GDM1 (cell line): ENCODE results near the gene TSPAN8.
"Not testable (repeated sequence)": the region's sequence is repeated elsewhere in the genome, so short reads cannot be mapped to it uniquely, and the experiment has no call there.

Source experiments
- DNase-seq: peaks from one replicate; lab custom pipeline; 2025; lab: John Stamatoyannopoulos, UW

Gene TSPAN8

GRCh38 chr12:71157601-71158233 lies at the start of gene TSPAN8:
Gene TSPAN8, minus strand, starts transcription at chr12:71157999. Its CDS starts 321 bp downstream, at chr12:71157678.
- DNase-seq: no peak

DNA sequence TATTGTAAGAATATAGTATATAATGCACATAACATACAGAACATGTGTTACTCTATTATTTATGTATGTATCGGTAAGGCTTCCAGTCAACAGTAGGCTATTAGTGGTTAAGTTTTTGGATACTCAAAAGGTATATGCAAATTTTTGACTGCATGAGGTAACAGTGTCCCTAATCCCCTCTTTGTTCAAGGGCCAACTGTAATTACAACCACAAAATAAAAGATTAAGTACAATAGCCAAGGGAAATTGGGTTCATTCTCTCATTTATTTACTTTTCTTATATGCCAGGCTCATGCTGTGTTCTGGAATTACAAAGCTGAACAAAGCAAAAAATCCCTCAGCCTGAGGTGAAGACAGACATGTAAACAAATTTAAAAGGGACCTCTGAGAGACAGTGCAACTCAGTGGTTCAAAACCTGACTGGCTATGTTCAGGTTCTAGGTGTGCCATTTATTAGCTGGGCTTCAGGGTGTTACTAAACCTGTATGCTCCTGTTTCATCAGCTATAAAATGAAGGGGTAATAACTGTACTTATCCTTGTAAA lies 43.4 kb upstream of the TSPAN8 start:
- no peak for DNase-seq

DNA sequence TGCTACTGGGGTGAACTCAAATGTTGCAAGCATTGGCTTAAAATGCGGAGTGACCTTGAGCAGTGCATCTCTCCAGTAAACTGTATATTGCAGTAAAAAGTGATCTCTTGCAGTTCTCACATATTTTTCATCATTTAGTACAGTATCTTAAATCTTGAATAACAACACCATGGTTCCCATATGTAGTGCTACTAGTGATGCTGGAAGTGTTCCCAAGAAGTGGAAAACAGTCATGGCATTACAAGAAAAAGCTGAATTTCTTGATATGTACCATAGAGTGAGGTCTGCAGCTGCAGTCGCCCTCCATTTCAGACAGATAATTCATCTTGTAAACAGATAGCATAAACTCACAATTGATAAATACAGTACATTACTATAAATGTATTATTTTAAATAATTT lies 42.9 kb upstream of the TSPAN8 start:
- no peak for DNase-seq

DNA sequence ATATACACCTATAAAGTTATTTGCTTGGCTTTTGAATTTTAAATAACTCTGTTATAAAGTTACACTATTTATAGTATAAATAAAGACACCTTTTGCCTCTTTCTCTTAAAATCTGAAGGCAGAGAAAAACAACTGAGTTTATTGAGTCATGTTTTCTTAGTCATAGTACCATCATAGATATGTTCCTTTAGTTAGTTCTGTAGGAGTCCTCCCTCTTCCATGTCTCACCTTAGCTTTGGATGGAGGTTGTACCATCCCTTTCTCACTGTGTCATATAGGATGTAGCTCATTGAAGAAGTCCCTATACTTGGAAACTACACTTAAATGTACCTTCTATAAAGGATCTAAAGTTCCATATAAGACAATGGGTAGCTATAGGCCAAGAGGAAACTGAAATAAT lies 39.7 kb upstream of the TSPAN8 start:
- DNase-seq: no peak

GRCh38 chr12:71195338-71195896 lies 37.6 kb upstream of the TSPAN8 start:
- no peak for DNase-seq

GRCh38 chr12:71194657-71195056 lies 36.9 kb upstream of the TSPAN8 start:
- no peak for DNase-seq

GRCh38 chr12:71193041-71193440 lies 35.2 kb upstream of the TSPAN8 start:
- DNase-seq: no peak

DNA sequence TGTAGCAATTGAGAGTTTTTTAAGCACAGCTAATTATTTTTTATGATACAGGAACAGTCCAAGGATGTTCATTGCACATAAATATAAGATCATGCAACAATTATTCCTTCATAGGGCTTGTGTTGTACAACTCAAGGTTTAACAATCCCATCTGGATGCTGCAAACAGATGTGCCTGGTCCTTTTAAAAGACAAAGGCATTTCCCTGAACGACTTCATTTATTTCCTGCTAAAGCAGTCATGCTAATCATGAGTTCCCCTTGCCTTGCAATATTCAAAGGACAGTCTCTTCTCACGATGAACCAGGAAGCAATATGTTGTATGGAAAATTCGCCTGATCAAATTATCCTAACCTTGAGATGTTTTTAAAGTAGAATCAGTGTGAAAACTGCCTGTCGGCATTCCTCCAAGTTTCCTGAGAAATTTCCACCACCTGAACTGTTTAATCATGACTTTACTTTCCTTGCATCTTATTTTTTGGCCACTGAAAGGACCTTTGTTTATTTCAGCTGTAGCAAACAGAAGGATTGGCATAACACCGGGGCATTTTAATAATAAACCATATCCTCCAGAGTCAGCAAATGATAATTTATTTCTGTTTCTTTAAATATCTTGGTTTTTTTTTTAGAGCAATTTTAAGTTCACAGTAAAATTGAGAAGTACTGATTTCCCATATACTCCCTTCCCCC lies 33.9 kb upstream of the TSPAN8 start:
- DNase-seq: no peak

- no peak for DNase-seq
These were observed 33.0 kb upstream of the TSPAN8 start for GRCh38 chr12:71190822-71191221.

DNA sequence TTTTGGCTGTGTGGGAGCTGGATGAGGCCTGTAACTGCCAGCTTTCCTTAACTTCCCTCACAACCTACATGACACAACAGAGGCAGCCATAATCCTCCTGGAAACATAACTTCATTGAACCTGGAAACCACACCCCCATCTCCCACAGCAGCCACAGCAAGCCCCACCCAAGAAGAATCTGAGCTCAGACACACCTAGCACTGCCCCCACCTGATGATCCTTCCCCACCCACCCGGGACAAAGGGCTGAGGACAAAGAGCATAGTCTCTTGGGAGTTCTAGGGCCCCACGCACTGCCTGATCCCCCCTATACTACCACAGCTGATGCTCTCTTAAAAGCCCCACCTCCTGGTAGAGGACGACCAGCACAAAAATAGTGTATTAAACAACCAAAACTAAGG lies 29.6 kb upstream of the TSPAN8 start:
- DNase-seq: no peak

- DNase-seq: no peak
These were observed 28.9 kb upstream of the TSPAN8 start for GRCh38 chr12:71186571-71187288.

DNA sequence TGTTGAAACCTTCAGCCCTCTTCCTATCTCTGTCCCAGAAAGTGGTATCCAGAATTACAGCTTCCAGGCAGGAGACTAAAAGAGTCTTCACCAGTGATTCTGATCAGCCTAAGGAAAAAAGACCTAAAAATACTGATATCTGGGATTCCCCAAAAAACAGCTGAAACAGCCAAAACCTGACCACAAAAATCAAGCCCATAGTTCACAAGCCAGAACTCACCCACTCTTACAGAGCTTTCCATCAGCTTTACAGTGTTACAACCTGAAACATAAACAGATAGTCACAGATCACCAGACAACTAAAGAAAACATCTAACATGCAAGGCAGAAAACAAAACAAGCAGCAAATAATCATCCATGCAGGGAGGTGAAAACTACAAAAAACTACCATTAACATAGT lies 26.0 kb upstream of the TSPAN8 start:
- DNase-seq: no peak

DNA sequence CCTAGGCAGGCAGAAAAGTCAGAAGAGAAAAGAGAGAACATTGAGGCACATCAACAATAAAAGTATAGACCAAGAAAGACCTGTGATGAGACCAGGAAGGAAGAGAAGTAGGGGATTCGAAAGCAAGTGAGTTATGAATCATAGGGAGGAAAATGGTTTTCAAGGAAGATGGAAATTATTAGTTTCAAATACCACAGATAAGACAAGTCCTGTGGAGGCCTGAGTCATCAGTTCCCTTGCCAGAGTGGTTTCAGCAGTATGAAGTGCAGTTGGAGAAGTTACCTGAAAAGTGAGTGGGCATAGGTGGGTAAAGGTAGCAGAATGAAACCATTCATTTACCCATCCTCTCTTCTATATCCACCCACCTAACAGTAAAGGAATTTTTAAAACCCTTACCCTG lies 25.2 kb upstream of the TSPAN8 start:
- DNase-seq: no peak

DNA sequence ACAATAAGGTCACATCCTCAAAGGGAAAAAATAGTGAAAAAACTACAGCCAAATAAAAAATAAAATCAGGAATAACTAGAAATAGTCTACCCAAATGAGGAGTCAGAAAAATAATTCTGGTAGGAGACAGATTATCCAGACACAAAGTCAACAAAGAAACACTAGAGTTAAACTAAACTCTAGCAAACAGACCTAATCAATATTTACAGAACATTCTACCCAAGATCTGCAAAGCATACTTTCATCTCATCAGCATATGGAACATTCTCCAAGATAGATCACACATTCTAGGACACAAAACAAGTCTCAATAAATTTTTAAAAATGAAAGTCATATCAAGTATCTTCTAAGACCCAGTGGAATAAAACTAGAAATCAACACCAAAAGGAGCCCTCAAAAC lies 20.4 kb upstream of the TSPAN8 start:
- no peak for DNase-seq

DNA sequence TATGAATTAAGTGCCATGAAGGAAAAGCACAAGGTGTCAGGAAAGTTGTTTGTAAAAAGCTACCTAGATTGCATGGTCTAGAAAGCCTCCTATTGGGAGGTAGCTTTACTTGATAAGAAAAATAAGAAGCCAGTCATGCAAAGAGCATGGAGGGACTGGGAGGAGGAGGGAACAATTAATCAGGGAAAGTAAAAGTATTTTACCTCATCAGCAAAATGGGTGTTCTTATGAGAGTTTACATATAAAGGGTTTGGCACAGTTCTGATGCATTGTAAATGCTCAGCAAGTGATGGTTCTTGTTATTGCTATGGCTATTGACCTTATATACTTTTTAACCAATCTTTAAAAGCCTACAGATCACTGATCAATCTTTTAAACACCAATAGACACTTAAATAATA lies 17.0 kb upstream of the TSPAN8 start:
- no peak for DNase-seq

DNA sequence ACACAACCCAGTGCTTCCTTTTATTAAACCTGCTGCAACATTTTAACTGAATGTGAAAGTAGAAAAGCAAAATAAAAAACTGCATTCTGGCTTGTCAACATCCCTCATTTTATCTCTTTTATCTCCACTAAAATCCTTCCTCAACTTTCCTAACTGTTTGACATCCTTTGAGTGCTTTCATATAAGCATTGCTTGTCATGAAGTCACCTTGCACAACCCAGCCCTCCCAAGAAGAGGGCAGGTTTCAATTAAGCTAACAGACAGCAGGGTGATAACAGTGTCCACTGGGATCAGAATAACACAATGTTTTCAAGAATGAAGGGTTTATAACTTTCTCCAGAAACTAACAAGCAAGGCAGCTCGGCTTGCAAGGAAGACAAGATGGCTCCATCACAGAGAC lies 16.3 kb upstream of the TSPAN8 start:
- no peak for DNase-seq

- no peak for DNase-seq
These were observed 12.7 kb upstream of the TSPAN8 start for GRCh38 chr12:71170456-71170855.

DNA sequence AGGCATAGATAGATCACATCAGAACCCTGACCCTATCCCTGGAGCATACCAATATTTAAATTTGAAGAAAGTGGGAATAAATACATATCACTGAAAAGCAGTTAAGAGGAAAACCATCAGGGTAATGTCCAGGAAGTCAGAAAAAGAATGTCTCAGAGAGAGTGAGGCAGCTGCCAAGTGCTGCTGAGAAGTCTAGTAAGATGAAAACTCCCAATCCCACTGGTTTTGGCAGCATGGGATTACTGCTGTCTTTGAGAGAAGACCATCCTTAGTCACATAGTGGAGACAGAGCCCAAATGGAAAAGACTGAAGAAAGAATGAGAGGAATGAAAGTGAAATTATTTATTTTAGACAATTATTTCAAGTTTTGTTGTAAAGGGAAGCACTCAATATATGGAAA lies 11.5 kb upstream of the TSPAN8 start:
- no peak for DNase-seq

- DNase-seq: no peak
These were observed 9.2 kb upstream of the TSPAN8 start for GRCh38 chr12:71166862-71167496.

- no peak for DNase-seq
These were observed 8.5 kb upstream of the TSPAN8 start for GRCh38 chr12:71166280-71166679.

- DNase-seq: not testable (repeated sequence)
These were observed 8.0 kb upstream of the TSPAN8 start for GRCh38 chr12:71165780-71166179.

GRCh38 chr12:71164568-71165197 lies 6.9 kb upstream of the TSPAN8 start:
- no peak for DNase-seq
